ENCODE measurements around the gene ZNF687.

ZNF687 gene

DNA sequence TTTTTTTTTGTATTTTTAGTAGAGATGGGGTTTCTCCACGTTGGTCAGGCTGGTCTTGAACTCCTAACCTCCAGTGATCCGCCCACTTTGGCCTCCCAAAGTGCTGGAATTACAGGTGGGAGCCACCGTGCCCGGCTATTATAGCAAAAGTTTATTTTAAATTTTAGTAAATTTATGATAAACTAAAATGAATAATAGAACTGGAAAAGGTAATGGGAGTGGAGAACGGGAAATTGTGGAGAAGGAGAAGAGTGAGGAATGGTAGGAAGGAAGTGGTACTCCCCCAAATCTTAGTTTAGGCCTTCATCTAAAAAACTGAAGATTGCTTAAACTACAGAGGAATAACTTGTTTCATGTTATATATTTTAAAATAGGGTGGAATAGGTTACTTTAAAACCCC, 52.7 kb downstream of the ZNF687 start:
- no peak overlapping the region for H2AFZ ChIP-seq (ENCODE audit: low read length, unreplicated experiment)
- H3K79me2 ChIP-seq (ENCODE audit: control insufficient read depth, insufficient read depth, low read length, unreplicated experiment), result no peaks in the 10 kb centered on the region
- no peaks in the 10 kb centered on the region for H3K36me3 ChIP-seq (ENCODE audit: insufficient read depth, low read length)
- H3K4me3 ChIP-seq (ENCODE audit: low read depth, low read length), result no peak overlapping the region
- H3K27me3 ChIP-seq (ENCODE audit: insufficient read depth, low read length), result no peaks in the 10 kb centered on the region
- H3K27ac ChIP-seq (ENCODE audit: low read depth, low read length), result no peak overlapping the region
- H3K4me1 ChIP-seq (ENCODE audit: control insufficient read depth, insufficient read depth, low read length, unreplicated experiment), result no peaks in the 10 kb centered on the region

DNA sequence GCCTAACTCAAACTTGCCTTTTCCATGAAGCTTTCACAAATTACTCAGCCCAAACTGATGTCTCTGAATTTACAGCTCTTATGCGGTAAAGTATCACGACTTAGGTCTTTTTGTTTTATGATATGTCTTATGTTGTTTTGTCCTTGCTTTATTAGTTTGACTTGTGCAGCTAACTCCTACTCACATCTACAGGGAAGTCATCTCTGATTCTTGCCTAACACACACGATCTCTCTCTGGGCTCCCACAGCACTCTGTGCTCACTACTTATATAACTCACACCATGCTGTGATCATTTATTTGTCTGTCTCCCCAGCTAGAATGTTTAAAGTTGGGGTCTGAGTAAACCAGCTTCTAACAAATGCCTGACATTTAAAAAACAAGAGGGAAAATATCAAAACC, 54.5 kb downstream of the ZNF687 start:
- Histone ChIP-seq H3K36me3 (ENCODE audit: insufficient read depth, low read length) (no peaks in the 10 kb centered on the region), H3K27me3 (ENCODE audit: insufficient read depth, low read length) (no peaks in the 10 kb centered on the region), H3K4me3 (ENCODE audit: low read depth, low read length) (no peak overlapping the region), H3K4me1 (ENCODE audit: control insufficient read depth, insufficient read depth, low read length, unreplicated experiment) (no peaks in the 10 kb centered on the region), H3K27ac (ENCODE audit: low read depth, low read length) (no peak overlapping the region), H3K79me2 (ENCODE audit: control insufficient read depth, insufficient read depth, low read length, unreplicated experiment) (no peaks in the 10 kb centered on the region), H2AFZ (ENCODE audit: low read length, unreplicated experiment) (no peak overlapping the region)

DNA sequence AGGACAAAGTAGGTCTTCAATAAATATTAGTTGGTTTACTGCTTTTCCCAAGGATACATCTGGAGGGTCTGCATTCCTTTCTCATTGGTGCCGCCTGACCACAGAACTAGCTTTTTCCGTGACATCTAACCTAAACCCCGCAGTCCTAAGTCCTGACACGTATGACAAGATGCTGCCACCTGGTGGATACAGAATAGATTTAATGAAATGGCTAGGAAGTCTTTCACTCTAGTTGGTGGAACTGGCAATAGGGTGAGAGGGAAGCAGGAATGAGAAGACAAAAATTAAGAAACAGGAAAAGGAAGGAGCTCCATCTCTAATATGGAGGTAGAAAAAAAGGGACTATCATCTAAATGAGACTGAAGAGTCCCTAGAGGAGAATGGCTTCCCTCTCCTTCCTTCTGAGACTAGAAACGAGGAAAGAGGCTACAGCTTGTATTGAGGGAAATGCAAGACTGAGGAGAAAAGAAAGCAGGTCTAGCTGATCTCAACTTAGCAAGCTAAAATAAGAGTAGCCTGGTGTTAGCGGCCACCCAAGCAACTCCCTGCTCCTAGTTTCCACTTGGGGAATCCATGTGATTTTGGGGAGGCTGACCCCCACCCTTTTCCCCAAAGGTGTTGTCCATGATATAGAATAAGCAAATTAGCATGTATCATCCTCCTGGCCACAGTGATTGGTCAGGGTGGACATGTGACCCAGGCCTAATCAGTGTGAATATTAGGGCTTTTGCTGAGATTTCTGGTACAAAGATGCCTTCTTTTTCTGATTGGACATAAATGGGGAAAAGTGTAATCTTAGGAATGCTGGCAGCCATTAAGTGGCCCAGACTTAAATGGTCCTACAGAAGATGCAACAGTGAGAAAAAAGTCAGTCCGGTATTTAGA, 59.0 kb downstream of the ZNF687 start:
- no peak overlapping the region for H2AFZ ChIP-seq (ENCODE audit: low read length, unreplicated experiment)
- peaks cover 6% of the 10 kb centered on the region for H3K79me2 ChIP-seq (ENCODE audit: control insufficient read depth, insufficient read depth, low read length, unreplicated experiment)
- H3K36me3 ChIP-seq (ENCODE audit: insufficient read depth, low read length), result no peaks in the 10 kb centered on the region
- H3K27me3 ChIP-seq (ENCODE audit: insufficient read depth, low read length), result no peaks in the 10 kb centered on the region
- peaks cover 6% of the 10 kb centered on the region for H3K4me1 ChIP-seq (ENCODE audit: control insufficient read depth, insufficient read depth, low read length, unreplicated experiment)
- H3K4me3 ChIP-seq (ENCODE audit: low read depth, low read length), result no peak overlapping the region
- H3K27ac ChIP-seq (ENCODE audit: low read depth, low read length), result peak overlapping the region; percentile 14; the same call in 1 of the 2 replicates
